Measurements from ENCODE around the gene CBX5. TPM values are rescaled to one million over a fixed set of nuclear protein-coding genes. Genes with fewer than 3 reads are reported as not detected.

Gene CBX5
- total RNA-seq, 1 donor from 2014 or later, result 288 TPM

GRCh38 chr12:54215989-54216796 lies 63.7 kb downstream of the CBX5 start:
- no peak for DNase-seq (ENCODE audit: low spot score)
- H3K27me3 Mint-ChIP-seq (ENCODE audit: insufficient read depth, low read depth), result peaks cover 28% of the 10 kb centered on the region

GRCh38 chr12:54214553-54215406 lies 65.1 kb downstream of the CBX5 start:
- no peak overlapping the region for H2AFZ ChIP-seq (replicated peaks)
- Mint-ChIP-seq H3K27ac (no peak overlapping the region), H3K4me1 (peaks cover 21% of the 10 kb centered on the region), H3K36me3 (no peaks in the 10 kb centered on the region), H3K27me3 (ENCODE audit: insufficient read depth, low read depth) (peaks cover 37% of the 10 kb centered on the region), H3K4me3 (peak overlapping the region; percentile 30), H3K9me3 (no peaks in the 10 kb centered on the region)
- no peak overlapping the region for H3K4me2 ChIP-seq
- no peaks in the 10 kb centered on the region for H4K20me1 ChIP-seq (ENCODE audit: low read depth)
- peaks cover 96% of the 10 kb centered on the region for H3K27me3 ChIP-seq
- no peak overlapping the region for H3K9ac ChIP-seq
- H3K9me3 ChIP-seq (ENCODE audit: low read depth), result no peaks in the 10 kb centered on the region
- H3K4me3 ChIP-seq, result no peak overlapping the region
- peak; percentile 97 for DNase-seq (ENCODE audit: low spot score)
- H3K4me1 ChIP-seq, result peaks cover 12% of the 10 kb centered on the region
- no peaks in the 10 kb centered on the region for H3K36me3 ChIP-seq
- TF ChIP-seq CTCF (IDR thresholded peaks at IDR 0.05) (peak; percentile 99), EZH2 (IDR thresholded peaks at IDR 0.05) (no peak)
- H3K79me2 ChIP-seq (ENCODE audit: low read depth), result no peaks in the 10 kb centered on the region
- H3K27ac ChIP-seq, result no peak overlapping the region
- H3F3A ChIP-seq (ENCODE audit: low read depth), result peaks cover 24% of the 10 kb centered on the region

More at GRCh38 chr12:54215989-54216796, 63.7 kb downstream of the CBX5 start:
- H3K27ac ChIP-seq, result no peak overlapping the region
- no peak overlapping the region for H2AFZ ChIP-seq (replicated peaks)
- H3K4me2 ChIP-seq, result peak overlapping the region; percentile 96
- no peaks in the 10 kb centered on the region for H3K36me3 ChIP-seq
- H3K79me2 ChIP-seq (ENCODE audit: low read depth), result no peaks in the 10 kb centered on the region
- peaks cover 12% of the 10 kb centered on the region for H3K4me1 ChIP-seq
- Mint-ChIP-seq H3K9me3 (no peaks in the 10 kb centered on the region), H3K4me1 (peaks cover 23% of the 10 kb centered on the region), H3K27ac (no peak overlapping the region), H3K4me3 (peak overlapping the region; percentile 81), H3K36me3 (no peaks in the 10 kb centered on the region)
- H3K4me3 ChIP-seq, result no peak overlapping the region
- H4K20me1 ChIP-seq (ENCODE audit: low read depth), result no peaks in the 10 kb centered on the region
- no peaks in the 10 kb centered on the region for H3K9me3 ChIP-seq (ENCODE audit: low read depth)
- peaks cover 82% of the 10 kb centered on the region for H3K27me3 ChIP-seq
- peaks cover 24% of the 10 kb centered on the region for H3F3A ChIP-seq (ENCODE audit: low read depth)
- no peak for TF ChIP-seq EZH2phosphoT487 (IDR thresholded peaks at IDR 0.05)
- no peak for TF ChIP-seq CTCF (IDR thresholded peaks at IDR 0.05)
- TF ChIP-seq EZH2 (IDR thresholded peaks at IDR 0.05), result peak; percentile 63
- no peak overlapping the region for H3K9ac ChIP-seq

- no peaks in the 10 kb centered on the region for H3K36me3 Mint-ChIP-seq
Observed at GRCh38 chr12:54213079-54213478, 66.8 kb downstream of the CBX5 start.

More at GRCh38 chr12:54213079-54213478, 66.8 kb downstream of the CBX5 start:
- no peak overlapping the region for H3K27ac Mint-ChIP-seq
- peaks cover 37% of the 10 kb centered on the region for H3K27me3 Mint-ChIP-seq (ENCODE audit: insufficient read depth, low read depth)
- Histone ChIP-seq H3K4me3 (no peak overlapping the region), H3K4me1 (peaks cover 10% of the 10 kb centered on the region), H3K27ac (no peak overlapping the region), H3K9ac (no peak overlapping the region), H4K20me1 (ENCODE audit: low read depth) (no peaks in the 10 kb centered on the region), H3K27me3 (peaks cover 99% of the 10 kb centered on the region), H3K79me2 (ENCODE audit: low read depth) (no peaks in the 10 kb centered on the region), H2AFZ (replicated peaks) (no peak overlapping the region), H3F3A (ENCODE audit: low read depth) (peaks cover 21% of the 10 kb centered on the region), H3K36me3 (no peaks in the 10 kb centered on the region), H3K9me3 (ENCODE audit: low read depth) (no peaks in the 10 kb centered on the region), H3K4me2 (no peak overlapping the region)
- no peaks in the 10 kb centered on the region for H3K9me3 Mint-ChIP-seq
- no peak overlapping the region for H3K4me3 Mint-ChIP-seq
- H3K4me1 Mint-ChIP-seq, result peaks cover 17% of the 10 kb centered on the region
- no peak for DNase-seq (ENCODE audit: low spot score)
- TF ChIP-seq EZH2 (IDR thresholded peaks at IDR 0.05) (no peak), CTCF (IDR thresholded peaks at IDR 0.05) (peak; percentile 9), EZH2phosphoT487 (IDR thresholded peaks at IDR 0.05) (no peak)

Measured in neural progenitor cell (in vitro differentiated cells).